Middle frontal gyrus (tissue), 1 donor: Measurements from ENCODE around the gene ASXL2.

Source experiments
- DNase-seq: peaks from one replicate; pipeline ENCODE4 v3.0.0-alpha.2; 2015; ENCODE audit warnings: low spot score; ENCODE audit errors: extremely low spot score

Gene ASXL2

GRCh38 chr2:25697559-25698341 lies 180.5 kb downstream of the ASXL2 start:
- no peak for DNase-seq

- no peak for DNase-seq
These were observed 185.4 kb downstream of the ASXL2 start for GRCh38 chr2:25692737-25693445.

GRCh38 chr2:25692143-25692542 lies 186.1 kb downstream of the ASXL2 start:
- DNase-seq: no peak

DNA sequence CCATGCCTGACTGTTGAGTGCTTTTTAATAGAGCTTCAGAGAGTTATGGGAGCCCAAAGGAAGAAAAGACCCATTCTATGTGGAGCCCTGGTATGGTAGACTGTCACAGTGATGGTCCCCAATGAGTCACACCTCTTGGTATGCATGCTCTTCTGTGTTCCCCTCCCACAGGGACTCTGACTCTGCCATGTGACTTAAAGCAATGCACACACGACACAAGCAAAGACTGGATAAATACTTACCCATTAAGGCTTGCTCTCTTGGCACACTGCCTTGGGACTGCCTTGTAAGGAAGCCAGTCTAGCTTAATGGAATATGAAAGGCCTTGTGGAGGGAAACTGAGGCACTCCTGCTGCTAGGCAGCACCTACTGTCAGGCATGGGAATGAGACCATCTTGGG lies 188.2 kb downstream of the ASXL2 start:
- no peak for DNase-seq

DNA sequence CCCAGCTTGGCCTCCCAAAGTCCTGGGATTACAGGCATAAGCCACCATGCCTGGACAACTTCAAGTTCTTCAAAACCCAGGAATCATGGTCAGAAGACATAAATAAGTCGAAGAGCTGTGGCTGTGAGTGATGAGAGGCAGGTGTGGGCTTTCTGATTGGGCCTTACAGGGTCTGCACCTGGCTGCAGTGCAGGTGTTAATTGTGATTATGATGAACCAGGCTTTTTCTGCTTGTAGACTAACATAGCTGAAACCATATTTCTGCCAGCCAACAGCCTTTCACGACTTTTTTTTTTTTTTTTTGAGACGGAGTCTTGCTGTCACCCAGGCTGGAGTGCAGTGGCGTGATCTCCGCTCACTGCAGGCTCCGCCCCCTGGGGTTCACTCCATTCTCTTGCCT lies 190.1 kb downstream of the ASXL2 start:
- no peak for DNase-seq

- DNase-seq: no peak
These were observed 192.5 kb downstream of the ASXL2 start for GRCh38 chr2:25685741-25686140.

- DNase-seq: no peak
These were observed 193.5 kb downstream of the ASXL2 start for GRCh38 chr2:25684577-25685473.
